ENCODE measurements around the gene TCEA2.

TCEA2 gene

DNA sequence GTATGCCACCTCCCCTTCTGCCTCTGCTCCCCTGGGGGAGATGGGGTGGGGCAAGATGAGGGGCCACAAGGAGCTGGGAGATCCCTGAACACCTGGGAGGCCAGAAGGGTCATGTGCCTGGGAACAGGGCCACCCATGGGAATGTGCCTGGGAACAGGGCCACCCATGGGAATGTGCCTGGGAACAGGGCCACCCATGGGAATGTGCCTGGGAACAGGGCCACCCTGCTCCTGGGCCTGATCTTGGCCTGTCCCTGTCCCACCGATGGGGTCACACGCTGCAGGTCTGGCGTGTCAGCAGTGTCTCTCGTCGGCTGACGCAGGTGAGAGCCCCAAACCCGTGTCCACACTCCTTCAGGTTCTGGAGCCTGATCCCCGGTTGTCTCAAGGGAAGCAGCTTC lies 12.0 kb downstream of the TCEA2 start:
- Histone ChIP-seq H3K9ac (ENCODE audit: low read length) (no peak overlapping the region), H3K27ac (ENCODE audit: low read depth, low read length) (no peak overlapping the region), H3K27me3 (ENCODE audit: control insufficient read depth, insufficient read depth, low read length) (peaks cover 6% of the 10 kb centered on the region), H3K4me1 (ENCODE audit: control insufficient read depth, insufficient read depth, low read length) (peaks cover 9% of the 10 kb centered on the region), H3K4me3 (ENCODE audit: low read length) (no peak overlapping the region), H3K36me3 (ENCODE audit: control insufficient read depth, insufficient read depth, low read length) (peaks cover 6% of the 10 kb centered on the region)

DNA sequence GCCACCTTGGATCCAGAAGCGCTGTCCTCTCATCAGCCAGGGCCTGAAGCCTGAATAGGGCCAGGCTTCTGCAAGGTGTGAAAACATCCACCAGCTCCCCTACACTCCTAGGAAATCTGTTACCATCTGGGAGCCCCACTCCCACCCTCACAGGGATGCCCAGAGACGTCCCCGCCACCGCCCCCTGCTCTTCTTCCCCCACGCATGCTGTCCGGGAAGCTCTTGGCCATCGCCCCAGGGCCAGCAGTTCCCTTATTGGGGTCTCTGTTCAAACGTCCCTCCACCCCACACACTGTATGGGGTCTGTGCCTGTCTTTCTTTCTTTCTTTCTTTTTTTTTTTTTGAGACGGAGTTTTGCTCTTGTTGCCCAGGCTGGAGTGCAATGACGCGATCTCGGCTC lies 12.6 kb downstream of the TCEA2 start:
- no peak overlapping the region for H3K27ac ChIP-seq (ENCODE audit: low read depth, low read length)
- peaks cover 6% of the 10 kb centered on the region for H3K36me3 ChIP-seq (ENCODE audit: control insufficient read depth, insufficient read depth, low read length)
- H3K4me3 ChIP-seq (ENCODE audit: low read length), result no peak overlapping the region
- H3K4me1 ChIP-seq (ENCODE audit: control insufficient read depth, insufficient read depth, low read length), result peaks cover 9% of the 10 kb centered on the region
- peaks cover 6% of the 10 kb centered on the region for H3K27me3 ChIP-seq (ENCODE audit: control insufficient read depth, insufficient read depth, low read length)
- H3K9ac ChIP-seq (ENCODE audit: low read length), result no peak overlapping the region

DNA sequence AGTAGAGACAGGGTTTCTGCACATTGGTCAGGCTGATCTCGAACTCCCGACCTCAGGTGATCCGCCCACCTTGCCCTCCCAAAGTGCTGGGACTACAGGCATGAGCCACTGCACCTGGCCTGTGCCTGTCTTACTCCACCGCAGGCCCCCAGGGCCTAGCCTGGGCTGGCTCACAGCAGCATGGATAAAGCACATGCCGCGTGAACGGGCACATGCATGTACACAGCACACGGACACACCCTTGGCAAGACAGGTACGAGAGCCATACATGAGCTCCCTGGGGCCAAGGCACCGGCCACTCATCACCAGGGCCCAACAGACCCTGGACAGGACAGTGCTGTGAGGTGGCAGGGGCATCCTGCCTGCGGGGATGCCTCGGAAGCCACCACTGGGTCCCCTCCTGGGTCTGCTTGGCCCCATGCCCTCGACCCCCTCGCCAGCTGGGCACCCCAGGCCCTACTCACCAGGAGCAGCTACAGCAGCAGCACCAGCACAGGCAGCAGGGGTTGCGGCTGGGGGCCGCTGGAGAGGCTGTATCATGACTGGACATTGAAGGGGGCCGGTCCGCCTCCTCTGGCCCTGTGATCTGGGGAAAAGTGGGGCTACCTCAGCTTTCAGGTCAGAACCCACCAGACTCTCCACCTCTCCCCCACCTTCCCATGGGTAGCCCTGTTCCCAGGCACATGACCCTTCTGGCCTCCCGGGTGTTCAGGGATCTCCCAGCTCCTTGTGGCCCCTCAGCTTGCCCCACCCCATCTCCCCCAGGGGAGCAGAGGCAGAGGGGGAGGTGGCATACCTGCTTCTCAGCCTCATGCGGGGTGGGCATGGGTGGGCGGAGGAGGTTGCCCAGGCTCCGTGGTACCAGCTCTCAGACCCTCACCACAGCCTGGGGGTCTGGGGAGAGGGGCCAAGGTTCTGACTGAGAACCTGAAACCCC lies 13.3 kb downstream of the TCEA2 start:
- H3K4me1 ChIP-seq (ENCODE audit: control insufficient read depth, insufficient read depth, low read length), result peaks cover 9% of the 10 kb centered on the region
- peak overlapping the region; percentile 33 for H3K4me3 ChIP-seq (ENCODE audit: low read length)
- H3K36me3 ChIP-seq (ENCODE audit: control insufficient read depth, insufficient read depth, low read length), result peaks cover 6% of the 10 kb centered on the region
- H3K9ac ChIP-seq (ENCODE audit: low read length), result peak overlapping the region; percentile 16
- H3K27me3 ChIP-seq (ENCODE audit: control insufficient read depth, insufficient read depth, low read length), result peaks cover 6% of the 10 kb centered on the region
- no peak overlapping the region for H3K27ac ChIP-seq (ENCODE audit: low read depth, low read length)

DNA sequence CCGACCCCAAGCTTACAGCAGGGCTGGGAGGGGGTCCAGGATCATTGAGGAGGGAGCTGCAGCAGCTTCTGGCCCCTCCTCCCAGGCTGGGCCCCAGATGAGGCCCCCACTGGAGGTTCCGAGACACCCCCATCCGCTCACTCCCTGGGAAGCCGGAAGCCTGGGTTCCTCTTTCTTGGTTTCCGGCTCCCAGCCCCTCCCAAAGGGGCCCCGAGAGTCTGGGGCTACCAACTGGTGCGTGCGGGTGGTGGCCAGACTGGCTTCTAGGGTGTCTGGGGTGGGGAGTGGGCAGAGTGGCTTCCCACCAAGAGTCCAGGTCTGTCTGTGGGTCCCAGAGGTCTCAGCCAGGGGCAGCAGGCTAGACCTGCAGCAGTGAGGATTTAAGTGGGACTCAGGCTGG lies 14.1 kb downstream of the TCEA2 start:
- peaks cover 9% of the 10 kb centered on the region for H3K4me1 ChIP-seq (ENCODE audit: control insufficient read depth, insufficient read depth, low read length)
- peak overlapping the region; percentile 16 for H3K9ac ChIP-seq (ENCODE audit: low read length)
- H3K27me3 ChIP-seq (ENCODE audit: control insufficient read depth, insufficient read depth, low read length), result peaks cover 6% of the 10 kb centered on the region
- H3K4me3 ChIP-seq (ENCODE audit: low read length), result peak overlapping the region; percentile 33
- peaks cover 6% of the 10 kb centered on the region for H3K36me3 ChIP-seq (ENCODE audit: control insufficient read depth, insufficient read depth, low read length)
- H3K27ac ChIP-seq (ENCODE audit: low read depth, low read length), result no peak overlapping the region

DNA sequence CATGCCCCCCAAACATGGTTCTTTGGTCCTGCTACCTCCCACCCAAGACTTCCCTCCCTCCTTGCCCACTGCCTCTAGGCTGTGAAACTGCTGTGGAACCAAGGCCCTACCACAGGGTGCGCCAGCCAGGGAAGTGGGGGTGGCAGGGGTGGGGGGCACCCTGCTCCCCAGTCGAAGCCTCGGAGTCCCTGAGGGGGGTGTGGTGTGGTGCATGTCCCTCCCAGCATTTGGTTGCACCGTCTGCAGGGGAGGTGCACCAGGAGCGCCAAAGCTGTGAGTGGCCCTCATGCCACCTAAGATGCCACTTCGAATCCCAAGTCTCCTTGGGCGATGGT lies 14.5 kb downstream of the TCEA2 start:
- Histone ChIP-seq H3K4me1 (ENCODE audit: control insufficient read depth, insufficient read depth, low read length) (peaks cover 9% of the 10 kb centered on the region), H3K4me3 (ENCODE audit: low read length) (peak overlapping the region; percentile 33), H3K27ac (ENCODE audit: low read depth, low read length) (no peak overlapping the region), H3K36me3 (ENCODE audit: control insufficient read depth, insufficient read depth, low read length) (peaks cover 2% of the 10 kb centered on the region), H3K27me3 (ENCODE audit: control insufficient read depth, insufficient read depth, low read length) (peaks cover 6% of the 10 kb centered on the region), H3K9ac (ENCODE audit: low read length) (no peak overlapping the region)

DNA sequence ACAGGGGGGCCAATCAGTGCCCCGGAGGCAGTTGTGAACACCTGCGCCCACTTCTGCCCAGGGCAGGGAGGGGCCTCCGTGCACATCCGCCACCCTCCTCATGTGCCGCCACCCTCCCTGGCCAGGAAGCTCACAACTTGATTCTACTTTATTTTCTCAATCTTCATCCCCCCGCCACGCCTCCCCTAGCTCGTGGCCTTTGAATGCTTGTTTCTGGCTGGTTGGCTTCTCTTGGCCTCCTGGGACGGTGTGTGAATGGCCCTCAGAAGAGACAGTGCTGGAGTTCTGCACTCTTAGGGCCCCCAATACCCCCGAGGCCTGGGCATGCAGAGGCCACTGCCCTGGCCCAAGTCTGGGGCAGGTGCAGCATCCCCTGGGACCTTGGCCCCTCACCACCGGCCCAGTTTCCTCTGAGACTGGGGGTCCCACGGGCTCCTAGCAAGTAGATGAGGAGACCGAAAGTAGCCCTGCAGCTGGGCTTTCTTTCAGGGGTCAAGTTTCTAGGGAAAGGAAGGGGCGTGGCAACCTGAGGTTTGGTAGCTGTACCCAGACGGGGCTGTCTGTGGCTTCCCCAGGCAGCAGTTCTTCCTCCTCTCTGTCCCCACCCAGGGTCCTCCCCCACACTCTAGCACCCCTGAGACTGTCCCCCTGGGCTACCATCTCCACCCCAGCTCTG lies 15.0 kb downstream of the TCEA2 start:
- Histone ChIP-seq H3K9ac (ENCODE audit: low read length) (no peak overlapping the region), H3K4me3 (ENCODE audit: low read length) (peak overlapping the region; percentile 74), H3K4me1 (ENCODE audit: control insufficient read depth, insufficient read depth, low read length) (peaks cover 9% of the 10 kb centered on the region), H3K27me3 (ENCODE audit: control insufficient read depth, insufficient read depth, low read length) (peaks cover 8% of the 10 kb centered on the region), H3K27ac (ENCODE audit: low read depth, low read length) (no peak overlapping the region), H3K36me3 (ENCODE audit: control insufficient read depth, insufficient read depth, low read length) (no peaks in the 10 kb centered on the region)

DNA sequence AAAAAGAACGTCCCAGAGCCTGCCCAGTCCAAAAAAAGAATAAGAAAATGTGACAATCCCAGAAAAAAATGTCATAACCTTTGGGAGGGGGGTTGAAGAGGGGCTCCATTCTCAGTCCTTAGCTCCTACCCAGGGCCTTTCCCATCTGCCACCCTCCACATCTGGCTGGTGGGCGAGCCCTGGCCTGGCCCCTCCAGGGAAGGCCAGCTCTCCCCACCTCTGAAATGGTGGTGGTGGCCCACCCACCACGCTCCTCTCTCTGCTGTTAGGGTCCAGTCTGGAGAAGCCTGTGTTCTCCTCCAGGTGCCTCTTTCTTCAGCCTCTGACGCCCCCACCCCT lies 15.9 kb downstream of the TCEA2 start:
- H3K27me3 ChIP-seq (ENCODE audit: control insufficient read depth, insufficient read depth, low read length), result peaks cover 12% of the 10 kb centered on the region
- peak overlapping the region; percentile 49 for H3K9ac ChIP-seq (ENCODE audit: low read length)
- peaks cover 9% of the 10 kb centered on the region for H3K4me1 ChIP-seq (ENCODE audit: control insufficient read depth, insufficient read depth, low read length)
- peak overlapping the region; percentile 74 for H3K4me3 ChIP-seq (ENCODE audit: low read length)
- H3K36me3 ChIP-seq (ENCODE audit: control insufficient read depth, insufficient read depth, low read length), result no peaks in the 10 kb centered on the region
- H3K27ac ChIP-seq (ENCODE audit: low read depth, low read length), result no peak overlapping the region

DNA sequence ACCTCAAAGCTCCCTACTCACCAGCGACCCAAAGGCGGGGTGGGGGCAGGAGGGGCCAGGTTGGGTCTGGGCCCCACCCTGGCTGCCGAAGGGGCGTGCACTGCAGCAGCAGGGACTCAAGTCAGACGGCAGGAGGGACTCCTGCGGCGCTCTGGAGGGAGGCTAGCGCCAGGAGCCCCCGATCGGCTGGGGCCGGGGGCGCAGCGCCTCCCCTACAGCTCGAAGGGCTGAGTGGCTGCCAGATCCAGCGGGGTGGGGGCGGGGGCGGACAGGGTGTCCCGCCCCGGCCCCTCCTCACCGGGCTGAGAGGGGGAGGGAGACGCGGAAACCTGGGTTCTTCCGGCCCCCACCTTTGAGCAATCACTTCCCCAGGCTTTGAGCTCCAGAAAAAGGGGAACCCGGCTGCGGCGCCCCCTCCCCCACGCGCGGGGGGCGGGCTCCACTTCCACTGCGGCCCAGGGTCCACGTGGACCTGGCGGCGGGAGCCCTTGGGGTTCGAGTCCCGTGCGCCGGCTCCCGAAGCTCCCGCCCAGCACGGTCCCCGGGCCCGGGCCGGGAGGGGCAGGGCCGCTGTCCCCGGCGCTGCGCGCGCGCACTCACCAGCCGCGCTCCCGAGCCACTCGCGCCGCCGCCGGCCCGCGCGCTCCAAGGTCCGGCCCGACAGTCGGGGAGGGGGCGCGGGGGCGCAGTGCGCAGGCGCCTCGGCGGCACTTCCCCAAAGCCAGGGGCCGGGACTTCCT lies 16.4 kb downstream of the TCEA2 start, which contains the start of gene RGS19:
TSS of gene RGS19 (minus strand) at position 246 of the 740 bp plus-strand sequence. CDS start 2,632 bp downstream, outside the sequence.
- Histone ChIP-seq H3K27ac (ENCODE audit: low read depth, low read length) (peak within 1 kb of the TSS; percentile 45), H3K4me3 (ENCODE audit: low read length) (peak within 1 kb of the TSS; percentile 74), H3K36me3 (ENCODE audit: control insufficient read depth, insufficient read depth, low read length) (no peaks in the 10 kb centered on the region), H3K9ac (ENCODE audit: low read length) (peak within 1 kb of the TSS; percentile 49), H3K4me1 (ENCODE audit: control insufficient read depth, insufficient read depth, low read length) (peaks cover 9% of the 10 kb centered on the region), H3K27me3 (ENCODE audit: control insufficient read depth, insufficient read depth, low read length) (peaks cover 18% of the 10 kb centered on the region)

DNA sequence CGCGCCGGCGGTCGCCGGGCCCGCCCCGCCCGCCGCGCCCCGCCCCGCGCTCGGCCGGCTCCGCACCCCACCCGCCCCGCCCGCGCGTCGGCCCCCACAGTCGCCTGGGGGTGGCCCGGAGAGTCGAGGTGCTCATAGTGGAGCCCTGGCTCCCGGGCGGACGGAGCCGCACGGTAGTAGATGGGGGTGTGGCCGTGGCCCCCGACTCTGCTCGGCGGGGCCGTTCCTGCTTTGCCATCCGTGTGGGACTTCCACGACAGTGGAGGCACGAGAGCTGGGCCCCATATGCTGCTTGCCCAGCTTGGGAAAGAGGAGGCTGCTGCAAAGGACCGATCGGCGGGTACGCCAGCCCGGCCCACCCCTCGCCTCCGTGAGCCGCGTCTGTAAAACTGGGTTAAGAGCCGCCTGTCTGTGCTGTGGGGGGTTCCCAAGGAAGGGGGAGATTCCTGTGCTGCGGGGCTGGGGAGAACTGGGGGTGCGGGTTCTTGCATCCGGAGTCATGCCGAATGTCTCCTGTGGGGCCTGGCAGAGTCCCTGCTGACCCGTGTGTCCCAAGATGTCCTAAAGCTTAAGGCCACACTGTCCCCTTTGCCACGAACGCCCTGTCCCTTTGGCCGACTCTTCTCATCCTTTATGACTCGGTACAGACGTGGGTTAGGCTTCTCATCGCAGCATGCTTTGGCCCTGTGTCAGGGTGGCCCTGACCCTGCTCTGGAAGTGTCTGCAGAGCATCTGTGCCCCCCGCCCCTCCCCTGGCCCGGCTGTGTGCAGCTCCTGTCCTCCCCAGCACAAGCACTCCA lies 17.2 kb downstream of the TCEA2 start, which contains the start of gene OPRL1:
TSS of gene OPRL1 (plus strand) at position 70 of the 800 bp plus-strand sequence. CDS start 12,639 bp downstream, outside the sequence.
- Histone ChIP-seq H3K27ac (ENCODE audit: low read depth, low read length) (peak within 1 kb of the TSS; percentile 45), H3K36me3 (ENCODE audit: control insufficient read depth, insufficient read depth, low read length) (no peaks in the 10 kb centered on the region), H3K27me3 (ENCODE audit: control insufficient read depth, insufficient read depth, low read length) (peaks cover 20% of the 10 kb centered on the region), H3K4me1 (ENCODE audit: control insufficient read depth, insufficient read depth, low read length) (peaks cover 9% of the 10 kb centered on the region), H3K4me3 (ENCODE audit: low read length) (peak within 1 kb of the TSS; percentile 74), H3K9ac (ENCODE audit: low read length) (peak within 1 kb of the TSS; percentile 49)

DNA sequence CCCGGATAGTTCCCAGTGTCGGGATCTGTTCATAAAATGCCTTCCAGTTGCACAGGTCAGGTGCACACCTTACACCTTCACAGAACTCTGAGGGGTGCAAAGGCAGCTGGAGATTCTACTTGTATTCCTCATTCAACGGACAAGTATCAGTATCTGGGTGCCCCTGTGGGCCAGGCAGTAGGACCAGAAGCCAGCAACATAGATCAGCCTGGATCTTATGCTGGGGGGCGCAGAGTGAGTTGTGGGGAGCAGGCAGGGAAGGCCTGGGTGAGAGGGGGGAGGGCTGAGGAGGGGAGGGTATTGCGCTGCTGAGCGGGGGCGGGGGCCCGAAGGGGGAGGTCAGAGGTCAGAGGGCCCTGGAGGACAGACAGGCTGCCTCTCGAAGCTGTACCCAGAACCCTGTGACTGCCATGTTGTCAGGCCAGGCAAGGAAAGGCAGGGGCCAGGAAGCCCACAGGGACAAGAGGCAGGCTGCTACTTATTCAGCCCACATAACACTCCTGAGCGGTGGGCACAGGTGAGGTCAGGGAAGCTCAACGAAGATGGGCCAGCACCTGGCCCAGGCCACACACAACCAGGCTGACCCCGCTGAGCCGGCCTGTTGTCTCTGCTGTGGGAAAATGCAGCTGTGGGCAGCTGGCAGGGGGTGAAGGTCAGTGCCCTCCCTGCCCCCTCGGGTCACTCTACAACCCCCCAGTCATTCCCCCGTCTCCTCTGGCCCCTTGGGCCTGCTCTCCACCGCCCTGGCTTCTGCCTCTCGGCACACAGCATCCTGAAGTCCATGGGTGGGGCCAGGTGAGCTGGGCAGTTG lies 18.0 kb downstream of the TCEA2 start:
- Histone ChIP-seq H3K9ac (ENCODE audit: low read length) (no peak overlapping the region), H3K27me3 (ENCODE audit: control insufficient read depth, insufficient read depth, low read length) (peaks cover 20% of the 10 kb centered on the region), H3K4me3 (ENCODE audit: low read length) (peak overlapping the region; percentile 63), H3K27ac (ENCODE audit: low read depth, low read length) (no peak overlapping the region), H3K36me3 (ENCODE audit: control insufficient read depth, insufficient read depth, low read length) (no peaks in the 10 kb centered on the region), H3K4me1 (ENCODE audit: control insufficient read depth, insufficient read depth, low read length) (peaks cover 9% of the 10 kb centered on the region)

DNA sequence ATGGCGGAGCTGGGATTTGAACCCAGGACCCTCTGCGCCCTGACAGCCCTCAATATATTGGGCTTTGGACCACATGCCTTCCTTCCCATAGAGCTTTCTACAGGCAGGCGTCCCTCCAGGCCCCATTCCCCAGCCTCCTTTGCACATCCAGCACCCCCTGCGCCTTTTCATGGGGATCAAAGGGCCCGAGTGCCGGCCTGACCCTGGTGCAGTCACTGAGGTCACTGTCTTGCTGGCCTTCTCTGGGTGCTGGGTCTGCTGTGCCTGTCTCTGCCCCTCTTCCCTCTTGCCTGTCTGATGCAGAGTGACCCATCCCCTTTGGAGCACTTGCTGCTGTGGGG lies 18.6 kb downstream of the TCEA2 start:
- Histone ChIP-seq H3K27me3 (ENCODE audit: control insufficient read depth, insufficient read depth, low read length) (peaks cover 22% of the 10 kb centered on the region), H3K9ac (ENCODE audit: low read length) (no peak overlapping the region), H3K27ac (ENCODE audit: low read depth, low read length) (no peak overlapping the region), H3K4me1 (ENCODE audit: control insufficient read depth, insufficient read depth, low read length) (peaks cover 9% of the 10 kb centered on the region), H3K4me3 (ENCODE audit: low read length) (no peak overlapping the region), H3K36me3 (ENCODE audit: control insufficient read depth, insufficient read depth, low read length) (no peaks in the 10 kb centered on the region)
